Aortic smooth muscle cell (primary cell): ENCODE results near the gene RPL27A. TPM values are rescaled to one million over a fixed set of nuclear protein-coding genes. Genes with fewer than 3 reads are reported as not detected.

ENCODE experiments used
- total RNA-seq: library from RNA; depleted of rRNA; stranded (reverse); fragments of >200 nt; gene quantifications from 2 replicates; pipeline ENCODE4 v1.2.3, GENCODE V29; 2014

The RPL27A gene
- total RNA-seq, result 780 and 859 TPM in 2 replicates

DNA sequence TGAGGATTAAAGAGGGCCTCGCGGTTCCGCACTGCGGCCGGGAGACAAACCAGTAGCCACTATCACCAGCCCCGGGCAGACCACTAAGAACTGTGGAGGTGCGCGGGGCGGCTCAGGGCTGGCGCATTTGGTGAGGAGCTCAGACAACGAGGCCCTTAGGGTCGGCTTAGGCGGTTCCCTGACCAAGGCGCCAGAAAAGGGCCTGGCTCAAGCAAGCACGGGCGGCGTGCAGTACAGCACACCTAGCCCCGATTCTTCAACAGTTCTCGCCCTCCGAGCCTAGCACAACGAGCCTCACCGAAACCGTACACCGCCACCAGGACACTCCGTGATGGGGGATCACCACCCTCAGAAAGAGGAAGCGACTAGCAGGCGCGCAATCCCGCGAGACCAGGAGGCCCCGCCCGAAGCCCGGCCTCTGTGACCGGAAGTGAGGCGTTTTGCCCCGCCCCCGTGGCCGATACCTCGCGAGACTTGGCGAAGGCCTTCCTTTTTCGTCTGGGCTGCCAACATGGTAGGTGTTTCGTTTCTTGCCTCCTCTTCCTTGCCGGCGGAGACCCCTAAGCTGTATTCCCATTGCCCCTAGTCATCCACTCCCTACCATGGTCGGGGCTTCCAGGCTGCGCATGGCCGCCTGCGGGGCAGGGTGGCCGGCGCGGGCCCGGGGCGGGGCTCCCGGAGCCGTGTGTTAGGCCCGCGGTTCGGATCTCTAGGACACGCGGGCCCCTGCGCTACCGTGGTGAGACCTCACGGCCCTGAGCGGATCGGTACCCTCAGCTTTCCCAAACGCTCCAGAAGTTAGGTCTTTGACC, at the start of gene RPL27A, which contains the start of gene TRIM66:
Gene RPL27A, plus strand, starts transcription at position 490 of the 812 bp plus-strand sequence. Its CDS starts 22 bp downstream, at position 512.
Gene TRIM66, minus strand, starts transcription at position 363 of the 812 bp plus-strand sequence. CDS start 10,391 bp downstream, outside the sequence.

Other genes with a start within 250 kb of the RPL27A start
- 0.12 and 0.26 TPM in 2 replicates for gene STK33, start 88.6 kb upstream of the RPL27A start, total RNA-seq
- 7.8 and 10.9 TPM in 2 replicates for gene TRIM66, start 127 bp upstream of the RPL27A start, total RNA-seq
- gene AKIP1, start 228.4 kb downstream of the RPL27A start, total RNA-seq, result 37.7 and 41.3 TPM in 2 replicates